Chondrocyte (in vitro differentiated cells): ENCODE measurements around the gene ERI3. TPM values are rescaled to one million over a fixed set of nuclear protein-coding genes. Genes with fewer than 3 reads are reported as not detected.

Source experiments
- DNase-seq: peaks from one replicate; pipeline ENCODE4 v3.0.0; 2021; ENCODE audit warnings: mixed read lengths, low spot score
- H3K27ac Mint-ChIP-seq: one replicate; pipeline ENCODE4 v1.8.0; 2021; ENCODE audit warnings: mild to moderate bottlenecking, moderate library complexity, mixed read lengths; ENCODE audit not compliant: unreplicated experiment
- H3K27me3 Mint-ChIP-seq: 2 replicates; pipeline ENCODE4 v1.8.0; 2021; ENCODE audit warnings: low read depth, mixed read lengths
- H3K36me3 Mint-ChIP-seq: 2 replicates; pipeline ENCODE4 v1.8.0; 2021; ENCODE audit warnings: low read depth, mixed read lengths
- H3K4me1 Mint-ChIP-seq: 2 replicates; pipeline ENCODE4 v1.8.0; 2021; ENCODE audit warnings: low read depth, mild to moderate bottlenecking, mixed read lengths
- H3K4me3 Mint-ChIP-seq: one replicate; pipeline ENCODE4 v1.8.0; 2021; ENCODE audit warnings: mild to moderate bottlenecking, moderate library complexity, mixed read lengths; ENCODE audit not compliant: unreplicated experiment
- H3K9me3 Mint-ChIP-seq: 2 replicates; pipeline ENCODE4 v1.8.0; 2021; ENCODE audit warnings: low read depth, mixed read lengths
- total RNA-seq: library from RNA; stranded (reverse); gene quantifications from 3 replicates; pipeline ENCODE4 v1.2.1, GENCODE V29; 2021
- TF ChIP-seq, protein P1 (sequence below): fragments of 200-600 bp; sonication (generic); IDR thresholded peaks from 2 replicates; pipeline ENCODE4 v1.5.0; 2021; ENCODE audit warnings: antibody characterized with exemption, mild to moderate bottlenecking, moderate library complexity

ERI3 gene
- total RNA-seq, 1 donor from 2014 or later: 46.0 TPM

DNA sequence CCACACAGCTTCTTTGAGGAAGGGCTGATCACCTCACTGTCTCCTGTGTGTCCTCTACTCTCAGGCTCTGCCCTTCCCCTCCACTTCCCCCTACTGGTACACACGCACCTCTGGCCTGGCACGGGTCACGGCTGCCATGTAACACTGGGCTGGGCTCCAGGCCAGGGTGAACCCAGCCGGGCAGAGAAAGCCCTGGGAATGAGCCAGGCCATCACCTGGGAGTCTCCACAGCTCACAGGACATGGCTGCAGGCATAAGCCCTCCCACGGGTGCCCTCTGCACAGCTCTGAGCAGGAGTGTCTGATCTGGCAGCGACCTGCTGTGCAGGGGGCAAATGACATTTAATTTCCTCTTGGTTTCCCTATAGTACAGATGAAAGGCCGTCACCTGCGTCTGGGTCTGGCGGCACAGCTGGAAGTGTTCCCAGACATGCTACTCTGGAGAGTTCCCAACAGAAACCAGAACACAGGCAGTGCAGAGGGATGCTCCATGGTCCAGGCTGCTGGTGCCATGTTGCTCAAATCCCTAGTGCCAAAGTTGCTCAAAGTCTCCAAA, 61.2 kb downstream of the ERI3 start:
- Mint-ChIP-seq H3K27ac (no peak overlapping the region), H3K9me3 (no peaks in the 10 kb centered on the region), H3K4me1 (no peaks in the 10 kb centered on the region), H3K4me3 (no peak overlapping the region), H3K27me3 (no peaks in the 10 kb centered on the region), H3K36me3 (peaks cover 27% of the 10 kb centered on the region)
- no peak for DNase-seq
- TF ChIP-seq, protein P1, sequence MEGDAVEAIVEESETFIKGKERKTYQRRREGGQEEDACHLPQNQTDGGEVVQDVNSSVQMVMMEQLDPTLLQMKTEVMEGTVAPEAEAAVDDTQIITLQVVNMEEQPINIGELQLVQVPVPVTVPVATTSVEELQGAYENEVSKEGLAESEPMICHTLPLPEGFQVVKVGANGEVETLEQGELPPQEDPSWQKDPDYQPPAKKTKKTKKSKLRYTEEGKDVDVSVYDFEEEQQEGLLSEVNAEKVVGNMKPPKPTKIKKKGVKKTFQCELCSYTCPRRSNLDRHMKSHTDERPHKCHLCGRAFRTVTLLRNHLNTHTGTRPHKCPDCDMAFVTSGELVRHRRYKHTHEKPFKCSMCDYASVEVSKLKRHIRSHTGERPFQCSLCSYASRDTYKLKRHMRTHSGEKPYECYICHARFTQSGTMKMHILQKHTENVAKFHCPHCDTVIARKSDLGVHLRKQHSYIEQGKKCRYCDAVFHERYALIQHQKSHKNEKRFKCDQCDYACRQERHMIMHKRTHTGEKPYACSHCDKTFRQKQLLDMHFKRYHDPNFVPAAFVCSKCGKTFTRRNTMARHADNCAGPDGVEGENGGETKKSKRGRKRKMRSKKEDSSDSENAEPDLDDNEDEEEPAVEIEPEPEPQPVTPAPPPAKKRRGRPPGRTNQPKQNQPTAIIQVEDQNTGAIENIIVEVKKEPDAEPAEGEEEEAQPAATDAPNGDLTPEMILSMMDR: no peak

DNA sequence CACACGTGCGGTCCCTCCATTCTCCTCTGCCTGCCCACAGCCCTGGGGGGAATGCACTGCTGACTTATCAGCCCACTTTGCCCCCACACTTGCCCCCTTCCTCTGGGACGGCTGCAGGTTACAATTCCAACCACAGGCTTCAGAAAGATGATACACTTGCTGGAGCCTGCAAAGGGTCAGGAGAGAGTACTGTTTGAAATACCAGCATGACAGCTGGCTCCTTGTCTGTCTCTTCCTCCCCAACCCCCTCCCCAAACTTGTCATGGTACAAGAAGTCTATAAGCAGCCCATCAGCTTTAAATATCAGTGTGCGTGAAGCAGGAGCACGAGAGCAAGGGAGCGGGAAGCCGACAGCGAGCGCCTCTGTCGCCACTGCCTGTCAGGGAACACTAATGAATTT, 62.4 kb downstream of the ERI3 start:
- TF ChIP-seq, protein P1: no peak
- Mint-ChIP-seq H3K4me1 (no peaks in the 10 kb centered on the region), H3K9me3 (no peaks in the 10 kb centered on the region), H3K27ac (no peak overlapping the region), H3K36me3 (peaks cover 23% of the 10 kb centered on the region), H3K27me3 (no peaks in the 10 kb centered on the region), H3K4me3 (no peak overlapping the region)
- no peak for DNase-seq

DNA sequence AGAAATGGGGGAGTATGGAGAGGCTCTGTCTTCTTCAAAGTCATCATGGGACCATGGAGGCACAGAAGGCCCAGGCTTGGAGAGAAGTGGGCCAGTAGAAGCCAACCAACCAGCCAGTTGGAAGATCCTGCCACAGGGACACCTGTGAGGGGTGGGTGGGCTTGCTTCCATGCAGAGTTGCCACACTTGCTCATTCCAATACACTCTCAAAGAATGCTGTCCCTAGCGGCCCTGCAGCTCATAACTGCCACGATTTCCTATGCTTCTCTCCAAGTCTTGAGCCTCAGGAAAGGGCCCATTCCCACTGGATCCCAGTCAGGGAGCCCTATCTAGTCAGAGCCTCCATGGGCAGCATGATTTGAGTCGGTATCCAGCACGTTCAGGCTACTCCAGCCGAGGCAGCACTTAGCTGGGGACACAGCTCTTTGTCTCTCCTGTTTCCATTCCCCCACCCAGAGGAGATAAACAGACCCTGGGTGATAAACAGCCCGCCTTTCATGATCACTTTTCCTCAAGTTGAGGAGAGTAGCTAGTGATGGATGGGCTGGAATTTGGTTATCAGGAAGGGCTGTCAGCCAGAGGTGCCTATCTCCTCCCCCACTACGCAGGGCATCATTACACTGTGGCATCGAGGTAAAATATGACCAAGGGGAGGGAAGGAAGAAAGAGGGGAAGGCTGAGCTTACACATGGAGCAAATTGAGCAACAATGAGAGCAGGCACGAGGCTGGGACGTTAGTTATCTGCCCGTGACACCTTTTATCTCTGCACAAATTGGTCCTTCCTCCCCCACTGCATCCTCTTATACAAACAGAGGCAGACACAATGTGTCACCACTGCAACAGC, 64.6 kb downstream of the ERI3 start:
- H3K36me3 Mint-ChIP-seq: peaks cover 21% of the 10 kb centered on the region
- no peaks in the 10 kb centered on the region for H3K4me1 Mint-ChIP-seq
- no peaks in the 10 kb centered on the region for H3K9me3 Mint-ChIP-seq
- H3K4me3 Mint-ChIP-seq: no peak overlapping the region
- TF ChIP-seq, protein P1: no peak
- H3K27ac Mint-ChIP-seq: no peak overlapping the region
- DNase-seq: no peak
- H3K27me3 Mint-ChIP-seq: no peaks in the 10 kb centered on the region

DNA sequence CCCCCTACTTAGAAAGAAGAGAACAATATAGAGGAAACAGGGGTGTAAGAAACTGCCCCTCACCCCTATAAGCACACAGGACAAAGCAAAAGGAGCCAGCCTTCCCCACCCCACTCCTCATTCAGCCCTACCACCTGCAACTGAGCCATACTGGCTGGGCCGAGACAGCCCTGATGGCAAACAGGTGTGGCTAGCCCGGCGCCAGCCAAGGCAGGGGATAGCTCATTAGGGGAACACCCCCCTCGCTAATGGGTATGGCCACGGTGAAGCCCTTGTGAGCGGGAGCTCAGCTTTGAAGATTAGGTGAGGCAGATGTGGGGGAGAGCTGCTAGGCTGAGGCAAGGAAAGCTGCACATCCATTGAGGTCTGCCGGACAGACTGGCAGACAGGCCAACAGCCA, 65.5 kb downstream of the ERI3 start:
- TF ChIP-seq, protein P1: no peak
- Mint-ChIP-seq H3K4me1 (no peaks in the 10 kb centered on the region), H3K4me3 (no peak overlapping the region), H3K27me3 (no peaks in the 10 kb centered on the region), H3K27ac (no peak overlapping the region), H3K9me3 (no peaks in the 10 kb centered on the region), H3K36me3 (peaks cover 16% of the 10 kb centered on the region)
- DNase-seq: no peak

DNA sequence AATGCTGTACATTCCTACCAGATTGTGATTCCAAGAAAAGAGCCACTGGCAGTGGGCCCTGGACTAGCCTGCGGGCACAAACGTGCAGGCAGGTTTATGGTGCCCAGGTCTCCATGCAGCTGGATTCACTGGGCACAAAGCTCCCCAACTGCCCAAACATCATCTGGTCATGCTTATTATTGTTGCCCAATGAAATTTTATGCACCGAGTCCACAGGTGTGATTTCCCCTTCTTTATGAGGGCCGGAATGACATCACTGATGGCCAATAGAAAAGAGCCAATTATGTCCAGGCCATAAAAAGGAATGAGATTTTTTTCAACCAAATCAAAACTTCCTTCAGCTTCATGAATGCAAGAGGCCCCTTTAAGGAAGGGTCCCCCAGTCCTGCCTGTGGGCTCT, 66.2 kb downstream of the ERI3 start:
- Mint-ChIP-seq H3K4me3 (no peak overlapping the region), H3K27ac (no peak overlapping the region), H3K4me1 (no peaks in the 10 kb centered on the region), H3K27me3 (no peaks in the 10 kb centered on the region), H3K36me3 (peaks cover 17% of the 10 kb centered on the region), H3K9me3 (no peaks in the 10 kb centered on the region)
- no peak for DNase-seq
- TF ChIP-seq, protein P1: no peak
